GM13977 (cell line): ENCODE measurements around the gene KANSL1L.

Source experiments
- DNase-seq: peaks from one replicate; pipeline ENCODE4 v3.0.0; 2012; ENCODE audit warnings: low spot score
- in situ Hi-C: fragments of 300-500 bp; cut with MboI; formaldehyde crosslinking; loops from one replicate; pipeline ENCODE4 v1.12.0; 2022; ENCODE audit warnings: low sequenced_read_pairs, low pct_unique_long_range_greater_than_20kb, mixed read lengths, inconsistent platforms; ENCODE audit not compliant: unreplicated experiment
- TF ChIP-seq, protein P1 (sequence below): IDR thresholded peaks from 2 replicates; pipeline ENCODE4 v1.5.1; 2012; ENCODE audit warnings: mild to moderate bottlenecking, control low read depth; ENCODE audit not compliant: insufficient read depth; ENCODE audit errors: extremely low read depth, missing control alignments

KANSL1L gene

GRCh38 chr2:209977386-209978239 lies 193.6 kb downstream of the KANSL1L start:
- in situ Hi-C loops = loop anchor here (10.0 kb wide), 1 partner anchor 217 kb away; no protein-coding TSS in a partner anchor
- DNase-seq = peak; percentile 36
- TF ChIP-seq, protein P1, sequence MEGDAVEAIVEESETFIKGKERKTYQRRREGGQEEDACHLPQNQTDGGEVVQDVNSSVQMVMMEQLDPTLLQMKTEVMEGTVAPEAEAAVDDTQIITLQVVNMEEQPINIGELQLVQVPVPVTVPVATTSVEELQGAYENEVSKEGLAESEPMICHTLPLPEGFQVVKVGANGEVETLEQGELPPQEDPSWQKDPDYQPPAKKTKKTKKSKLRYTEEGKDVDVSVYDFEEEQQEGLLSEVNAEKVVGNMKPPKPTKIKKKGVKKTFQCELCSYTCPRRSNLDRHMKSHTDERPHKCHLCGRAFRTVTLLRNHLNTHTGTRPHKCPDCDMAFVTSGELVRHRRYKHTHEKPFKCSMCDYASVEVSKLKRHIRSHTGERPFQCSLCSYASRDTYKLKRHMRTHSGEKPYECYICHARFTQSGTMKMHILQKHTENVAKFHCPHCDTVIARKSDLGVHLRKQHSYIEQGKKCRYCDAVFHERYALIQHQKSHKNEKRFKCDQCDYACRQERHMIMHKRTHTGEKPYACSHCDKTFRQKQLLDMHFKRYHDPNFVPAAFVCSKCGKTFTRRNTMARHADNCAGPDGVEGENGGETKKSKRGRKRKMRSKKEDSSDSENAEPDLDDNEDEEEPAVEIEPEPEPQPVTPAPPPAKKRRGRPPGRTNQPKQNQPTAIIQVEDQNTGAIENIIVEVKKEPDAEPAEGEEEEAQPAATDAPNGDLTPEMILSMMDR = peak; percentile 48

DNA sequence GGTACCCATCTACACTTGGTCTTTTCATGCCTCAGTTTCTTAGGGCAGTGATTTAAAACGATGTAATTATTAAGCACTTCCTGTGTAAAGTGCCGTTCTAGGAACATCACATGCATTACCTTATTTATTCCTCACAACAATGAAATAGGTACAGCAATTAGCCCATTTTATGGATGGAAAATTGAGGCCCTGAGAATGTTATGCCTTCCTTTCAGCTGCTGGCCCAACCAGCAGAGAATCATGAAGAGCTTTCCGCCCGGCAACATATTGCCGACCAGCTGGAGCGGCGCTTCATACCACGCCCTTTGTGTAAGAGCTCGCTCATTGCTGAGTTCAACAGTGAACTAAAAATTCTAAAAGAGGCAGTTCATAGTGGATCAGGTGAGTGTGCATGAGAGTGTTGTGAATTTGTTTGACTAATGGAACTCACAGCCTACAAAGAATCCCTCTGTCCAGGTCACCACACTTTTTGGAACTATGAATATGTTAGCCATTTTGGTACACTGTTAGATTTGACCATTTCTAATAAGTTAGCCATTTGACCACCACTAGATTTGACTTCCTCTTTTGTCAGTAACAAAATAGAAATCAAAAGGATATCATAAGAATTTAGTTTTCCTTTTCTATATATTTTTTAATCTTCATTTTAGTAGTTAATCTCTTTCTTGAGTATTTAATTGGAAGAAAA lies 194.4 kb downstream of the KANSL1L start:
- DNase-seq = no peak

GRCh38 chr2:209974576-209974975 lies 196.6 kb downstream of the KANSL1L start:
- TF ChIP-seq, protein P1 = no peak
- no peak for DNase-seq
- in situ Hi-C loops = loop anchor here (10.0 kb wide), 1 partner anchor 220 kb away; no protein-coding TSS in a partner anchor

More for the DNA sequence above, 194.4 kb downstream of the KANSL1L start:
- TF ChIP-seq, protein P1 = no peak
- in situ Hi-C loops = loop anchor here (10.0 kb wide), 1 partner anchor 218 kb away; no protein-coding TSS in a partner anchor

- in situ Hi-C loops = loop anchor here (10.0 kb wide), 1 partner anchor 221 kb away; no protein-coding TSS in a partner anchor
- TF ChIP-seq, protein P1 = no peak
- DNase-seq = no peak
These were observed 197.9 kb downstream of the KANSL1L start for GRCh38 chr2:209973328-209973727.
